Esophagus mucosa (tissue), 1 donor: ENCODE data around the gene CFAP46. TPM values are rescaled to one million over a fixed set of nuclear protein-coding genes. Genes with fewer than 3 reads are reported as not detected.

Experiments
- ATAC-seq: fragments of 200-7000 bp; cut with Tn5 transposase; one replicate; pipeline ENCODE4 v1.9.1; 2020
- total RNA-seq: library from RNA; stranded (reverse); gene quantifications from one replicate; pipeline ENCODE4 v1.2.4, GENCODE V29; 2023
- donor health status: DM: yes; HTN: yes; CAD: no.

CFAP46 gene
- total RNA-seq, 1 donor from 2014 or later: 0.64 TPM

- no peak for ATAC-seq
Observed at GRCh38 chr10:132912713-132913558, 29.4 kb downstream of the CFAP46 start.

DNA sequence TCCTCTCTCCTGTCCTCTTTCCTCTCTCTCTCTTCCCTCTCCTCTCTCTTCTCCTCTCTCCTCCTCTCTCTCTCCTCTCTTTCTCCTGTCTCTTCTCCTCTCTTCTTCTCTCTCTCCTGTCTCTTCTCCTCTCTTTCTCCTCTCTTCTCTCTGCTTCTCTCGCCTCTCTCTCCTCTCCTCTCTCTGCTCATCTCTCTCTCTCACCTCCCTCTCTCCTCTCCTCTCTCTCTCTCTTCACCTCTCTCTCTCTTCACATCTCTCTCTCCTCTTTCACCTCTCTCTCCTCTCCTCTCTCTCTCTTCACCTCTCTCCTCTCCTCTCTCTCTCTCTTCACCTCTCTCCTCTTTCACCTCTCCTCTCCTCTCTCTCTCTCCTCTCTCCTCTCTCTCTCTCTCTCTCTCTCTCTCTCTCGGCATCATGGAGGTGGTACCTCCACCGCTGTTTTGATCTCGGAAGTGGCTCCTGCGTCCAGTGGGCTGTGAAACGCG is 30.1 kb downstream of the CFAP46 start:
- ATAC-seq: no peak

DNA sequence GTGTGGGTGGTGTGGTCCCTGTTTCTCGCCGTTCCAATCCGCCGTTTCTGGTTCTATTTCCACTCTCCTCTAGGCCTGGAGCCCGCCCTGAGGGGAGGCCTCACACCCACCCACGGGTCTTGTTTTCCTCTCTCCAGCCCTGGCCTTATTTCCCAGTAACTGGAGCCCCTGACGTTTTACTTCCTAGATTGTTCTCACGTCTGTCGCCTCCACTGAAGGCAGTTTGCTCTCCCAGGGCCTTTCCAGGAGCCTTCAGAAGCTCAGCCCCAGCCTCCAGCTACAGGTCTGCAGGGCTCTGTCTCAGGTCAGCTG is 30.6 kb downstream of the CFAP46 start:
- no peak for ATAC-seq

- no peak for ATAC-seq
Observed at GRCh38 chr10:132910901-132911785, 31.2 kb downstream of the CFAP46 start.

DNA sequence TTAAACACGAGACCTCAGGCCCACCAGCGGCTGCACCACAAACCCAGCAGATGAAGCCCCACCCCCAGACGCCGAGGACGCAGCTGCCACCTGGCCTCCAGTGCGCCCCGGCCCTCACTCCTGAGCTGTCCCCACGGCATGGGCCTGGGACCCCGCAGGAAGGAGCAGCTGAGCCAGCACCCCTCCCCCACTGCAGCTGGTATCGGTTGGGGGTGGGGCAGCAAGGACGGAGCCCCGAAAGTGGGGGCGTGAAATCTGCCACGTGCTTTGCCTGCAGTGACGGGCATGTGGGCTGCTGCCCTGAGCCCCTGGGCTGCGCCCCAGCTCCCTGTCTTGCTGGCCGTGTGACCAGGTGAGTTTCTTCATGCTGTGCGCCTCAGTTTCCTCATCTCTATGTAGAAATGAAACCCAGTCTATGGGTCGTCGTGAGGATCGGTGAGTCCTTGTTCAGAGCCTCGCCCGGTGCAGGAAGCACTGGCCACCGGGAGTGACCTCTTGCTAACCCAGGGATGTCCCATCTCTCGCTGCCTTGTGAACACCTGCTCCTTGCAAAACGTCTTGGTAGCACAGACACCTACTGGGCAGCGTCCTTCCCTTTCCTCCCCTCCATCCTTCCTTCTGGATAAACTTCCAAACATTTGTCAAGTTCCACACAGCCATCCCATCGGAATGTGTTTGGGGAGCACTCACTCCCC is 32.0 kb downstream of the CFAP46 start:
- ATAC-seq: no peak

DNA sequence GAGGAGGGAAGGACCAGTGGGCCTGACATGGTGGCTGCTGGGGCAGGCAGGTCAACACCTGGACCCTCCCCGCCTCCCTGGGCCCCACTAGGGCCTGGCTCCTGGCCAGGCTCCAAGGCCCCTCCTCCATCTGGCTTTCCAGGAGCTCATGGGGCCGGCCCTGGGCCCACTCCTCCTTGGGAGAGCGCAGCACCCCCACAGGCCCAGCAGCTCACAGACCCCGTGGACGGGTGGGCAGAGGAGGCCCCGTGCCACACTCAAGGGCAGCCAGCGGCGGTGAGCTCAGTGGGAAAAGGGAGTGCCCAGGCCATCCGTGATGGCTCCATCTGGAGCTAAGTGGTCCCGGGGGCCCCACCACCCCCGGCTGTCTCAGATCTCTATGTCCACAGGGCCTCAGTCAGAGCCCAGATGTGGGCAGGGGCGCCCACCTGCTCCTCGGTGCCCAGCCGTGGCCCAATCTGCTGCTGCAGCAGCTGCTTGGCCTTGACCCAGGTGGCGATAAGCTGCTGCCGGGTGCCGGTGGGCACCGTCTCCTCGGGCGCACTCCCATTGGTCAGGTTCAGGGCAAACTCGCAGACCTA is 32.8 kb downstream of the CFAP46 start:
- no peak for ATAC-seq

DNA sequence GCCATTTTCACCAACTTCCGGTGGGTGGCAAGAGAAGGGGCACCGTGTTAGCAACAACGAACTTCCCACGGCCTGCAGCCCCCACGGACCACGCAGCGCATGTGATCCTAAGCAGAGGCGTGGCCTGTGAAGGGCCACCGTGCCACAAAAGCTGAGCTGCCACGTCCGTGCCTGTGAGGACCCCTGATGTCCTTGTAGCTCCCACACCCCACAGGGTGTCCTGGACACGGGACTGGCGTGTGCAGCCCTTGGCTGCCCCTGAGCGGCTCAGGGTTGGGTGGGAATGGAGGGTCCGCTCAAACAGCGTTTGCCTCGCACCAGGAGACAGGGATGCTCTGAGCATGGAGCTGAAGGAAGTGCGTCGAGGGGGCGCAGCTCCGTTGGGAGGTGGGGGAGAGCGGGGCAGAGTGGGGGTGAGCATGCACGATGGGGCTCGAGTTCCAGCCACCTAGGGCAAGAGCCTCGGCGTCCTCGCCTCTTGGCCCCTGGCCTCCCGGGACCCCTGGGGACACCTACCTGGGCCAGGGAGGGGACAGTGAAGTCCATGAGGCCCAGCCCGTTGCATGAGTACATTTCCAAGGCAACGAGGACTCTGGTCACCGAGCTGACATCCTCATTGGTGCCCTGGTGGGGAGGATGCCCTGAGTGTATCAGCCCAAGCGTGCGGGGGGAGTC is 33.6 kb downstream of the CFAP46 start:
- no peak for ATAC-seq

DNA sequence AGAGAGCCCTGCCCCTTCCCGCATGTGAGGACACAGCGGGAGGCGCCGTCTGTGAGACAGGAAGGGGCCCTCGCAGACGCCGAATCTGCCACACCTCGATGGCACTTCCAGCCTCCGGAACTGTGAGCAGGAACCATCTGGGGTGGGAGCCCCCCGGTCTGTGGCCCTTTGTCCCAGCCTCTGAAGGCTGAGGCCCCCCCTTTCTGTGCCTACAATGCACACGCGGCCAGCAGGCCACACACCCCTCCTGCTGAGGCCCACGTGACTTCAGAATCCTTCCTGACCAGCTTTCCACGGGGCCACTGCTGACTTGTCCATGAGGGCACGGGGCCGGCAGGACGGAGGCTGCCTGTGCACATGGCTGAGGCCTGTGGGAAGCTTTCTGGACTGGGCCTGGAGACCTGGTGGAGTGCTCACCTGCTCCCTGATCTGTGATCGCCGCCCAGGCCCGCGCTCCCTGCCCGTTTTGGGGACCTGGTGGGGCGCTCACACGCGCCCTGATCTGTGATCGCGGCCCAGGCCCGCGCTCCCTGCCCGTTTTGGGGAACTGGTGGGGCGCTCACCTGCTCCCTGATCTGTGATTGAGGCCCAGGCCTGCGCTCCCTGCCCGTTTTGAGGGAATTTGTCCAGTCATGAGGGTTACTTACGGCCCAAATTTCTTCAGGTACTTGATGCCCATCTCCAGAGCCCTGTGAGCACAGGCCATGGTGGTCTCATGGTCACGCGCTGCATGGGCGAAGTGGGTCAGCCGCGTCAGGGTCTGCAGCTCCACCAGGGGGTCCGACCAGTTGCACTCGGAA is 34.3 kb downstream of the CFAP46 start:
- no peak for ATAC-seq

DNA sequence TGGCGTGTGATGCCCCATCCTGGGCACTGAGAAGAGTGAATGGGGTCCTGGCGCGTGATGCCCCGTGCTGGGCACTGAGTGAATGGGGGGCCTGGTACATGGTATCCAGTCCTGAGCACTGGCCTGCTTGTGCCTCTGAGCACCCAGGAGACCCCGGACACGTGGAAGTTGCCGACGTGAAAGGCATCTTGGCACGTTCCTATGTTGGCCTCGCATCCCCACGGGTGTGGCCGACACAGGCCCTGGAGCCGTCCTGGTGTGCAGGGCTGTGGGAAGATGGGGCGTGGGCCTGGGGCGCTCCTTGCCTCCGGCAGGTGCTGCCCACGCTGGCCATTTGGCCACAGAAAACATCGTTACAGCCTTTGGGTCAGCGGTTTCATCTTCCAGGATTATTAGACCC is 35.5 kb downstream of the CFAP46 start:
- no peak for ATAC-seq

DNA sequence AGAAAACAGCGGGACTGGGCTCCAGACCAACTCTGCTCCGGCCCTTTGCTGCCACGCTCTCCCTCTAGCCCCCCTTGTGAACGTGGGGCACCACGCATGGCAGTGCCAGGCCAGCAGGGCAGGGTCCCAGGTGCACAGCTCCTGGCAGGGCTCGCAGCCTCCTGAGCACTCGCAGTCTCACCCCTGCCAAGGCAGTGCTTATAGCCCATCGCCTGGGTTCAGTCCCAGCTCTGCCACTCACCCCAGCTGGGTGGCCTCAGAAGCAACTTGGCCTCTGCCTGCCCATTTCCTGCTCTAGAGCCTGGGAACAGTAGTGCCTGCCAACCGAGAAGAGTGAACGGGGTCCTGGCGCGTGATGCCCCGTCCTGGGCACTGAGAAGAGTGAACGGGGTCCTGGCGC is 36.3 kb downstream of the CFAP46 start:
- ATAC-seq: no peak

DNA sequence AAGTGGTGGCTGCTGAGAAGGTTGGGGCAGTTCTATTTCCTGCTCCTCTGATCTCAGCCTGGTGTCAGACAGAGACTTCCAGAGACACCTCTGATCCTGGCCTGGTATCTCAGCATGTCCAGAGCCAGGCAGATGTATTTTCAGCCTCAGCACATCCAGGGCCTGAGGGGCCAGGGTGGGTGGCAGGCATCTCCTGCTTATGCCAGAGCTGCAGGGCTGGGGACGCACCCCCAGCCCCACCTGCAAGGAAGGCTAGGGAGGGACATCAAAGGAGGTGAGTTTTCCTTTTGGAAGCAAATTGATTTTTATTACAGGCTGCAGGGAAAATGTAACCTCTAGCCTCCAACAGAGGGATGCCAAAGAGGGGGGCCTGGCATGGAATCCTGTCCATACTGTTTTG is 36.7 kb downstream of the CFAP46 start:
- ATAC-seq: no peak

DNA sequence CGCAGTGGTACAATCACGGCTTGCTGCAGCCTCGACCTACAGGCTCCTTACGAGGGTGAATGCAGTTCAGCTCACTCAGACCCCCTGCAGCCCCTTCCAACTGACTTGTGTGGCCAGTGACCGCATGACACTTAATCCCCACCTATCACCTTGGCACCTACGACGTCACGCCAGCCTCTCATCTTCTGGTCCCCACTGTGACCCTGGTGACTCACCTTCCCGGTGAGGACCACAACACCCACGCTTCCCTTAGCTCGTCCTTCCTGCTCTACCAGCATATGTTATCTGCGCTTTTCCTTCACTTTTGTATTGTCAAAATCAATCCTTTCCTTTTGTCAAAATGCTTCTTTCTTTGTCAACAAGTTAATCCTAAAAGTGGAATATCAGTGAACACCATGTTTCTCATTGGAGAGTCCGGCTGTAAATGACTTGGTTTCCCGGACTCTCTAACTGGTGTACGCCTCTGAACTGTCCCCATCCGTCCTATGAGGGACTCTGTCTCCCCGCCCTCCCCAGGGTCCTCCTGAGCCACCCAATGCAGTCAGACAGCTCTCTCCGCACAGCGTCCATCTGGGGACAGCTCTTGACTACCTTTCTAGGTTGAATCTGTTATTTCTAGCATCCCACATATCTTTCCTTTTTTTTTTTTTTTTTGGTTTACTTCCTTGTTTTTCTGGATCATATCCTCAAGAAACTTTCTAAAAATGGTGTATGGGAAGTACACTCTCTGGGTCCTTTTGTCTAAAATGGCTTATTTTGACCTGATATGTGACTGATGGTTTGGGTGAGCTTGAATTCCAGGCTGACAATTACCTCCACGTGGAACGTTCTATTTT is 37.3 kb downstream of the CFAP46 start:
- peak; percentile 40 for ATAC-seq

- ATAC-seq: peak; percentile 43
Observed at GRCh38 chr10:132904181-132904813, 38.1 kb downstream of the CFAP46 start.

DNA sequence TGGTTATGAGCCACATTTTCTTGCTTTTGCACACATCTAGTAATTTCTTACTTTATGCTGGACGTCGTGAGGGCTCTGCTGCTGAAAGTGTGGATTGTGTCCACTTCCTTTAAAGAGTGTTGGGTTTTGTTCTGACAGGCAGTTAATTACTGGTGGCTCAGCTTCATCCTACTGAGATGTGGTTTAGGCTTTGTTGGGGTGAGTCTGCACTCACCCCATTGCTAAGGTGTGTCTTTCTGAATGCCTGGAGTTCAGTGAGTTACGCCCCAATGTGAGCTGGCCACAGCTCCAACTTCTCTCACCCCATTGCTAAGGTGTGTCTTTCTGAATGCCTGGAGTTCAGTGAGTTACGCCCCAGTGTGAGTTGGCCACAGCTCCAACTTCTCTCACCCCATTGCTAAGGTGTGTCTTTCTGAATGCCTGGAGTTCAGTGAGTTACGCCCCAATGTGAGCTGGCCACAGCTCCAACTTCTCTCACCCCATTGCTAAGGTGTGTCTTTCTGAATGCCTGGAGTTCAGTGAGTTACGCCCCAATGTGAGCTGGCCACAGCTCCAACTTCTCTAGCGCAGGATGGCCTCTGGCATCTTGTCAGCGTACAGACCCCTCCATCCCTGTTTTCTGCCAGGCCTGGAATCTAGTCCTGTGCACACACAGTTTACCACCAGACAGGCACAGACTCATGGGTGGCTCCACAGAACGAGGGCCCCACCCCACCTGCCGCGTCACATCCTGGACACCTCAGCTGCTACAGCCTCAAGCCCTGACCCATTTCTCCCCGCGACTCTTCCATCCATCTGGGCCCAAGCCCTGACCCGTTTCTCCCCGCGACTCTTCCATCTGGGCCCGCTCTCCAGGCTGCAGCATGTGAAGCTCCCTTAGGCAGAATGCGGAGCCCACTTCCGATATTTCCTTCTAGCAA is 39.5 kb downstream of the CFAP46 start:
- peak; percentile 92 for ATAC-seq

GRCh38 chr10:132901351-132901750 is 41.0 kb downstream of the CFAP46 start:
- no peak for ATAC-seq

GRCh38 chr10:132900211-132900756 is 42.1 kb downstream of the CFAP46 start:
- ATAC-seq: no peak

DNA sequence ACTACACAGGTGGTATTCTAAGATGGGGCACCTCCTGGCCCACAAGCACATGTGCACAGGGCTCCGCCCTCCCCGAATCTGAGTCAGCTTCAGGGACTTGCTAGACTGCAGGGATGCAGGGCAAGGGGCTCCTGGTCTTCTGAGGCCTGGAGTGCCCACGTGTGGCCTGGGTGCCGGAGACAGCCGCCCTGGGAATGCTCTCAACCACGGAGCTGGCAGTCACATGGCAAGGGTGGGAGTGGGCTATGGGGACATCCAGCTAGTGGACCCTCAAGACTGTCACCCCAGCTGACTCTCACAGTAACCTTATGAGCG is 42.7 kb downstream of the CFAP46 start:
- no peak for ATAC-seq

GRCh38 chr10:132899054-132899750 is 43.2 kb downstream of the CFAP46 start:
- no peak for ATAC-seq
